IPS-18c (cell line): ENCODE results near the gene PCDH9.
"Not testable (repeated sequence)": the region's sequence is repeated elsewhere in the genome, so short reads cannot be mapped to it uniquely, and the experiment has no call there.

ENCODE experiments used
- H3K4me3 ChIP-seq: 2 replicates; pipeline ENCODE4 v1.7.0; 2013; ENCODE audit warnings: low read depth, mild to moderate bottlenecking, low read length, moderate library complexity; ENCODE audit not compliant: insufficient read depth
- H3K9me3 ChIP-seq: one replicate; pipeline ENCODE4 v1.6.1; 2013; ENCODE audit warnings: mild to moderate bottlenecking, low read length, moderate library complexity; ENCODE audit not compliant: control insufficient read depth, insufficient read depth

PCDH9 gene

GRCh38 chr13:66635526-66635925, 594.6 kb downstream of the PCDH9 start:
- Histone ChIP-seq H3K4me3 (no peak overlapping the region), H3K9me3 (no peaks in the 10 kb centered on the region)

- Histone ChIP-seq H3K9me3 (no peaks in the 10 kb centered on the region), H3K4me3 (no peak overlapping the region)
Measured at GRCh38 chr13:66634384-66634783, 595.8 kb downstream of the PCDH9 start.

- H3K9me3 ChIP-seq, result peaks cover 2% of the 10 kb centered on the region
- no peak overlapping the region for H3K4me3 ChIP-seq
Measured at GRCh38 chr13:66627512-66627911, 602.6 kb downstream of the PCDH9 start.

GRCh38 chr13:66624302-66624701, 605.8 kb downstream of the PCDH9 start:
- peaks cover 2% of the 10 kb centered on the region for H3K9me3 ChIP-seq
- H3K4me3 ChIP-seq, result no peak overlapping the region

GRCh38 chr13:66623129-66623820, 606.9 kb downstream of the PCDH9 start:
- H3K4me3 ChIP-seq, result no peak overlapping the region
- H3K9me3 ChIP-seq, result peaks cover 2% of the 10 kb centered on the region

- not testable (repeated sequence) for H3K9me3 ChIP-seq
Measured at GRCh38 chr13:66621906-66622447, 608.2 kb downstream of the PCDH9 start.

GRCh38 chr13:66618702-66619101, 611.4 kb downstream of the PCDH9 start:
- Histone ChIP-seq H3K9me3 (peaks cover 2% of the 10 kb centered on the region), H3K4me3 (no peak overlapping the region)

More at GRCh38 chr13:66621906-66622447, 608.2 kb downstream of the PCDH9 start:
- not testable (repeated sequence) for H3K4me3 ChIP-seq

- peaks cover 2% of the 10 kb centered on the region for H3K9me3 ChIP-seq
- H3K4me3 ChIP-seq, result no peak overlapping the region
Measured at GRCh38 chr13:66617786-66618185, 612.4 kb downstream of the PCDH9 start.

GRCh38 chr13:66612983-66613382, 617.2 kb downstream of the PCDH9 start:
- Histone ChIP-seq H3K4me3 (no peak overlapping the region), H3K9me3 (no peaks in the 10 kb centered on the region)

- Histone ChIP-seq H3K4me3 (no peak overlapping the region), H3K9me3 (no peaks in the 10 kb centered on the region)
Measured at GRCh38 chr13:66586489-66586888, 643.6 kb downstream of the PCDH9 start.

GRCh38 chr13:66585669-66586203, 644.4 kb downstream of the PCDH9 start:
- H3K9me3 ChIP-seq, result no peaks in the 10 kb centered on the region
- H3K4me3 ChIP-seq, result no peak overlapping the region

- Histone ChIP-seq H3K4me3 (no peak overlapping the region), H3K9me3 (no peaks in the 10 kb centered on the region)
Measured at GRCh38 chr13:66581675-66582074, 648.5 kb downstream of the PCDH9 start.

- no peak overlapping the region for H3K4me3 ChIP-seq
- H3K9me3 ChIP-seq, result no peaks in the 10 kb centered on the region
Measured at GRCh38 chr13:66578305-66578704, 651.8 kb downstream of the PCDH9 start.

GRCh38 chr13:66577358-66577757, 652.8 kb downstream of the PCDH9 start:
- H3K9me3 ChIP-seq, result no peaks in the 10 kb centered on the region
- no peak overlapping the region for H3K4me3 ChIP-seq

GRCh38 chr13:66576381-66576780, 653.8 kb downstream of the PCDH9 start:
- Histone ChIP-seq H3K4me3 (no peak overlapping the region), H3K9me3 (no peaks in the 10 kb centered on the region)

GRCh38 chr13:66574606-66575005, 655.5 kb downstream of the PCDH9 start:
- Histone ChIP-seq H3K4me3 (no peak overlapping the region), H3K9me3 (no peaks in the 10 kb centered on the region)

- Histone ChIP-seq H3K9me3 (no peaks in the 10 kb centered on the region), H3K4me3 (no peak overlapping the region)
Measured at GRCh38 chr13:66567899-66568612, 662.1 kb downstream of the PCDH9 start.

GRCh38 chr13:66565279-66565678, 664.9 kb downstream of the PCDH9 start:
- Histone ChIP-seq H3K4me3 (no peak overlapping the region), H3K9me3 (no peaks in the 10 kb centered on the region)
